DOHH2 (cell line): ENCODE data around the gene MEIG1.

Source experiments
- CTCF ChIP-seq: fragments of 200-600 bp; sonication (generic); IDR thresholded peaks from one replicate; pipeline ENCODE4 v1.5.1; 2014; ENCODE audit warnings: antibody characterized with exemption, mild to moderate bottlenecking, low read depth, low read length; ENCODE audit not compliant: poor library complexity, severe bottlenecking
- EZH2phosphoT487 ChIP-seq: fragments of 200-600 bp; sonication (generic); IDR thresholded peaks from 2 replicates; pipeline ENCODE4 v1.6.1; 2017; ENCODE audit warnings: borderline replicate concordance, mild to moderate bottlenecking, antibody characterized with exemption, low read length, moderate library complexity, mixed read lengths

GRCh38 chr10:14926061-14926470, 33.1 kb upstream of the MEIG1 start:
- no peak for TF ChIP-seq CTCF
- no peak for TF ChIP-seq EZH2phosphoT487
